LoVo (cell line): Measurements from ENCODE around the gene ICAM1.
A peak's percentile ranks its signal among the peaks of the same experiment; 100 is the strongest.
"Not testable (repeated sequence)": the region's sequence is repeated elsewhere in the genome, so short reads cannot be mapped to it uniquely, and the experiment has no call there.

ENCODE experiments used
- DNase-seq: peaks from one replicate; pipeline ENCODE4 v3.0.0-alpha.2; 2016; ENCODE audit warnings: low spot score

Gene ICAM1, protein sequence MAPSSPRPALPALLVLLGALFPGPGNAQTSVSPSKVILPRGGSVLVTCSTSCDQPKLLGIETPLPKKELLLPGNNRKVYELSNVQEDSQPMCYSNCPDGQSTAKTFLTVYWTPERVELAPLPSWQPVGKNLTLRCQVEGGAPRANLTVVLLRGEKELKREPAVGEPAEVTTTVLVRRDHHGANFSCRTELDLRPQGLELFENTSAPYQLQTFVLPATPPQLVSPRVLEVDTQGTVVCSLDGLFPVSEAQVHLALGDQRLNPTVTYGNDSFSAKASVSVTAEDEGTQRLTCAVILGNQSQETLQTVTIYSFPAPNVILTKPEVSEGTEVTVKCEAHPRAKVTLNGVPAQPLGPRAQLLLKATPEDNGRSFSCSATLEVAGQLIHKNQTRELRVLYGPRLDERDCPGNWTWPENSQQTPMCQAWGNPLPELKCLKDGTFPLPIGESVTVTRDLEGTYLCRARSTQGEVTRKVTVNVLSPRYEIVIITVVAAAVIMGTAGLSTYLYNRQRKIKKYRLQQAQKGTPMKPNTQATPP

DNA sequence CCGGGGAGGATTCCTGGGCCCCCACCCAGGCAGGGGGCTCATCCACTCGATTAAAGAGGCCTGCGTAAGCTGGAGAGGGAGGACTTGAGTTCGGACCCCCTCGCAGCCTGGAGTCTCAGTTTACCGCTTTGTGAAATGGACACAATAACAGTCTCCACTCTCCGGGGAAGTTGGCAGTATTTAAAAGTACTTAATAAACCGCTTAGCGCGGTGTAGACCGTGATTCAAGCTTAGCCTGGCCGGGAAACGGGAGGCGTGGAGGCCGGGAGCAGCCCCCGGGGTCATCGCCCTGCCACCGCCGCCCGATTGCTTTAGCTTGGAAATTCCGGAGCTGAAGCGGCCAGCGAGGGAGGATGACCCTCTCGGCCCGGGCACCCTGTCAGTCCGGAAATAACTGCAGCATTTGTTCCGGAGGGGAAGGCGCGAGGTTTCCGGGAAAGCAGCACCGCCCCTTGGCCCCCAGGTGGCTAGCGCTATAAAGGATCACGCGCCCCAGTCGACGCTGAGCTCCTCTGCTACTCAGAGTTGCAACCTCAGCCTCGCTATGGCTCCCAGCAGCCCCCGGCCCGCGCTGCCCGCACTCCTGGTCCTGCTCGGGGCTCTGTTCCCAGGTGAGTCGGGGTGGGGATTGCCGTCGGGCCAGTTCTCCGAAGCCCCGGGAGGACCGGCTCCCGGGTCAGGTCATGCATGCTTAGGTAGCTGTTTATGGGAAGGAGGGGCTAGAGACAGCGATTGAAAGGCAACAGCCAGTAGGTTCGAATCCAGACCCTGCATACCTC lies at the start of gene ICAM1:
Gene ICAM1, plus strand, starts transcription at position 505 of the 779 bp plus-strand sequence. Its CDS starts 40 bp downstream, at position 545.
- DNase-seq = no peak

DNA sequence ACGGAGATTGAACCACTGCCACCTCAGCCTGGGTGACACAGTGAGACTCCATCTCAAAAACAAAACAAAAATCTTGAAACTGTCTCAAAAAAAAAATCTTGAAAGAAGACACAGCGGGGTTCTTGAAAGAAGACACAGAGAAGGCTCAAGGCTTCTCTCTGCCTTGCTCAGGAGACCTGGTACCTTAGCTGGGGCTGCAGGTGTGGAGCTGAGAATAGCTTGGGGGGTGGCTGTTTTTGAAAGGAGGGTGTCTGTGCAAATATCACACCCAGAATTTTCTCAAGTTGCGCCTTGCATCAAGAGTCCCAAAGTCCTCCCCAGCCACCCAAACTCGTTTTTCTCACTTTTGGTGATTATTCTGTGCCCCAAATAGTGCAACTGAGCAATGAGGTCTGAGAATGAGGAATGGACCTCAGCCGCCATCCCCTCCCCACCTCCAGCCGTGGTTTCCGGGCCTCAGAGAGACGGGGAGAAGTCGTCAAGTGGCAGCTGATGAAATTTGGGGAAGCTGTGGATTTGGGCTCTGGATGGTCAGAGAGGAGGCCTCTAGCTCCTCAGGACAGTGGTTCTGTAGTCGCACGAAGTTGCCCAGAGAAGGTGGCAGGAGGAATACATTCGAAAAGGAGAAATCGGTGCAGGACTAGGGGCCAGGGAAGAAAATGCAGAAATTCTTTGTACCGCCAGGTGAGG lies 48.6 kb upstream of the ICAM1 start:
- DNase-seq = no peak

DNA sequence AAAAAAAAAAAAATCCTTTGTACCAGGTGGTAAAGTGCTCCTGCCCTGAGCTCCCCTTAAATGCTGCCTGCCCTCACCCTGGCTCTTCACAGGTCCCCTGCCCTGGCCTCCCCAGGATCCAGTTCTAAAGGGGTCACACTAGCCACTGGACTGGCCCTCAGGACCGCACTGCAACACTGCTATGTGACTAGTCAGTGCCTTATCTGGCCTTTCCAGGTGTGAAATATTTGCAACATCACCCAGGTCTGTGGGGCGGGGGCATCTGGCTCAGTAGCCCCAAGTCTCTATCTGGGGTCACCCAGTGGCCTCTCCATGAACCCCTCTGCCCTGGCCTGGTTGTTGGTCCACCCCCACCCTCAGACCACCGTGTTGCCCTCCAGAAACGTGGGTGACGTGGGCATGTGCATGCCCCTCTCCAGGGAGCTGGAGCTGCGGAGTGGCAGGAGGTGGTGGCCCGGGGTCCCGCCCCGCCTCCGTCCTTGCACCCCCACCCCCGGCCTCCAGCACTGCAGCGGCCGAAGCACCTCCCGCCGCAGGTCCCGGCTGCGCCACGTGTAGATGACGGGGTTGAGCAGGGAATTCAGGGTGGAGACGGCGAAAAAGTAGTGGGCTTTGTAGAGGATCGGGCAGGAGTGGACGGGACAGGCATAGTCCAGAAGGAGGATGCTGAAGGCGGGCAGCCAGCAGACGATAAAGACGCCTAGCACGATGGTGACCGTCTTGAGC lies 47.3 kb upstream of the ICAM1 start:
- no peak for DNase-seq

DNA sequence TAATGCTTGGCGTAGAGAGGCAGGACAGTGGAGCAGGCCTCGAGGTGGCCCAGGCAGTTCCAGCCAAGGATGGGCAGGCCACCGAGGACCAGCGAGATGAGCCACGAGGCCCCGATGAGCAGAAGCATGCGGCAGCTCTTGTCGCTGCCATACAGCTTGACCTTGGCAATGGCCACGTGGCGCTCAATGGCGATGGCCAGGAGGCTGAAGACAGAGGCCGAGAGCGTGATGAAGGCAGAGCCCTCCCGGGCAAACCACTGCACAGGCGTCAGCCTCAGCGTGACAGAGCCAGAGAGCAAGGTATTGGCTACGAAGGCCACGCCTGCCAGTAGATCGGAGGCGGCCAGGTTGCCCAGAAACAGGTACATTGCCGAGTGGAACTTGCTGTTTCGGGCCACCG lies 46.6 kb upstream of the ICAM1 start:
- DNase-seq = no peak

DNA sequence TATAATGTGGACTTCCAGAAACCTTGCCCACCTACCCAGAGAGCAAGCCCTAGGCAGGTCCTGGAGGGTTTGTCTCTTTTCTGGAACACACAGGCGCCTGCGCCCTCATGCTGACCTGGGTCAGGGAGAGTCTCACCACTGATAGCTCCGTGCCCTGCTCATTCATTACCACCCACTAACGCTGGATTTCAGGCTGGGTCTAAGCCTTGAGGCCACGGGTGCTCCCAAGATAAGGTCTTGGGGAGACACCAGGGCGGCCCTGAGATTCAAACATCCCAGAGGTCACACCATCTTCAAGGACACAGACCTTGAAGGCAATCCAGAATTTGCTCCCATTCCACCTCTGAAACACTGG lies 44.9 kb upstream of the ICAM1 start:
- no peak for DNase-seq

DNA sequence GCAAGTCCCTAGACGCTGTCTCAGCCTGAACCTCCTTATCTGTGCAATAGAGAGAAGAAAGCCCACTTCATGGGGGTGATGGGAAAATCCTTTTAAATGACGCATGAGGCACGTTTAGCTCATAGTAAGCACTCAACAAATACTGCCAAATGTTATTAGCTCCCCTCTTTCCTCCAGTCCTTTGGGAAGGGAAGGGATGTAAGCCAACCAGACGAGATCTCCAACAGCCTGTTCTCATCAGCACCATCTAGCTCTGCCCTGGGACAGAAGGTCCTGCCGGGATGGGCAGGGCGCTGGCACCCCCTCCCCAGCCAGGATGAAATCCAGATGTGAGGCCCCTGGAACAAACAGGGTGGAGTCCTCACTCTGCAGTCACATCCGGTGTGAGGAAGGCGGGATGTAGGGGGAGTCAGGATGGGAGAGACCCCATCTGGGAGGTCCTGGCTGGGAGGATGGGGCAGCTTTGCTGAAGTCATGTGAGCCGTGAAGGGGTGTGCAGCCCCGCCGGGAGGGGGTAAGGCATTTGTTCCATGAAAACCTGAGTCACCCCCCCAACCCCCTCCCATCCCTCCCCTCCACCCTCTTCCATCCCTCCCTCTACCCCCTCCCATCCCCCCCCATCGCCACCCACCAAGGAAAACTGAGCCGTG lies 44.4 kb upstream of the ICAM1 start:
- DNase-seq = no peak

DNA sequence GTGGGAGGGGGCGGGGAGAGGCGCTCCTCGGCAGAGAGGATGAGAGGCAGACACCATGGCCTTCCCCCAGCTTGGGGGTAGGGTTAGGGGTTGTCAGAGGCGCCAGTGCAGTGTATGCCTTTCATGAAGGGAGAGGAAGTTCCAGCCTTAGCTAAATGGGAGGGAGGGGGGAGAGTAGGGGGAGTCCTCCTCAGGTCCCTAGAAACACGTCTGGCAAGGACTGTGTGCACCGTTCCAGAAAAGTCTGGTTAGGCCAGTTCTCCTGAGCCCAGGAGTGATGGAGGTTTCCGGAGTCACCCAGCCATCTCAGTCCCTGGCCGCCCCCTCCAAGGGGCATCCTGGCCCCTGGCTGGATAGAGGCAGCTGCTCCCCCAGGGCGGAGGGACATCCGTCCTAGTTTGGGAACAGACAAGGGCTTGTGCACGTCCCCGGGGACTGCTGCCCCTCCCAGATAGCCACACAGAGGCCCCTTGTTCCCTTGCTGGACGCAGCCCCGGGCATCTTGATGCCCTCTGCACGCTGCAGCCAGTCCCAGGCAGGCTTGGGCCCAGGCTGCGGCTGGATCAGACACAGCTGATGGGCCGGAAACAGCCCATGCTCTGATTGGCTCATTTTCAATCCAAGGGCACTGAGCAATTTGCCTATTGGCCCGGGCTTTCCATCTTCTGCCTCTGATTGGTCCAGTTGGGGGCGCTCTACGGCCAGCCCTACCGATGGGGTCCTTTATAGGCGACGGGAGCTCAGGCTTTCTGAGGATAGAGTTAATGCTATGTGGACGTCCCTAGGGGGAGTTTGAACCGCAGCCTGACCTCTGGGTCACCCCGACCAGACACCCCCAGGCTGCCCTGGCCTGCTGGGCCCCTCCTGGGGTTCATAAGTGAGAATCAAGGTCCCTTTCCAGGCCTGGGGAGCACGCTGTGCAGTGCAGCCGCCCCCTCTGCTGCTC lies 43.6 kb upstream of the ICAM1 start:
- no peak for DNase-seq

DNA sequence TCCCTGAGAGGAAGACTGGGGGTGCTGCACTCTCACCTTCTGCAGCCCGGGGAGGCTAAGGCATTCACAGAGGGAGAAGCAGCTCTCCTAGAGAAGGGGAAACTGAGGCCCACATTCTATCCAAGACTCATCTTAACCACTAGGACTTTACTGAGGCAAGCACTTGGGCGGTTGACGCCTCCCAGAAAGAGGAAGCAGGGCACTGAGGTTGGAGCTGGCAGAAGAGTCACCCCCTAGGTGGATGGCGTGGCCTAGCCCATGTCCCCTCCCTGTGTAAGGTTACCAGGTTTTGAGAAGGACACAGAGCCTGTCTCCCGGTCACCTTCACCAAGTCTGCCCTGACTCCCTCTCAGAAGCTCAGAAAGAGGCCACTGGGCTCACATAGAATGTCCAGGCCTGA lies 42.5 kb upstream of the ICAM1 start:
- no peak for DNase-seq

DNA sequence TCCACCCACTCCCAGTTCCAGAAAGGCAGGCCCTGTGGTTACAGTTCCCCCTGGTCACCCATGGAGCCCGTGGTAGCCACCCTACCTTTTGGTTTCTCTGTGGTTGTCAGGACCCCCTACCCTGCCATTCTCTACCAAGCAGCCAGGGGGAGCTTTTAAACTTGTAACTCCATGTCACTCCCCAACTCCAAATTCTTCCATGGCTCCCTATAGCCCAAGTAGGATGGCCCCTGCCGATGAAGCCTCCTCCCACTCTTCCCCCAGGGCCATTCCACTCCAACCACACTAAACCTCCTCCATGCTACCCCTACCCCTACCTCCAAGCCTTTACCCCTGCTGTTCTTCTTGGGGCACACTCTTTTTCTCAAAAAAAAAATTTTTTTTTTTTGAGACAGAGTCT lies 42.0 kb upstream of the ICAM1 start:
- DNase-seq = peak; percentile 20

DNA sequence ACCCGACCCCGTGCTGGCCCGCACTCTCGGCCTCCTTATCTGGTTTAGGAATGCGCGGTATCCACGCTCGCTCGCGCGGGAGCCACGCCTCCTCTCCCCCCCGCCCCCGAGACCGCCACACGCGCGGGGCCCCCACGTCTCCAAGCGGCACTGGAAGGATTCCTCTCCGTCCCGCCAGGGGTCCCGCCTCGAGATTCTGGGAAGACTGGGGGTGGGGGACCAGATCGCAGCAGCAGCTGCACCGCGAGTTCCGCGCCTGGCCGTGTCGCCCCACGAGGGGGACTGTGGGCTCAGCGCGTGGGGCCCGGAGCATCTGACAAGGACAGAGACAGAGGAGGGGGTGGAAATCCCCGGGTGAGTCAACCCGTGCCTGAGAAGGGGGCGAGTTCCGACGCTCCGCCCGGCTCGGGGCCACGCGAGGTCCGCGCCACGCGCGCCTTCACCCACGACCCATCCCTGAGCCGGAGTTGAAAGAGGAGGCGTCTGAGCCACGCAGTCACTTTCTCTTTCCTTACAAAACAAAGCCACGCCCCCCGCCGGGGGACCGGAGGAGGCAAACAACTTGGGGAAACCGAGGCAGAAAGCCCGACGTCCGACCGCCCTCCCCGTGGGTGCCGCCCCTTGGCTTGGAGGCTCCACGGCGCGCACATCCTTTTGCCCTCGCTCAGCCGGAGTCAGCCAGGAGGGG lies 40.6 kb upstream of the ICAM1 start:
- DNase-seq = peak; percentile 14

DNA sequence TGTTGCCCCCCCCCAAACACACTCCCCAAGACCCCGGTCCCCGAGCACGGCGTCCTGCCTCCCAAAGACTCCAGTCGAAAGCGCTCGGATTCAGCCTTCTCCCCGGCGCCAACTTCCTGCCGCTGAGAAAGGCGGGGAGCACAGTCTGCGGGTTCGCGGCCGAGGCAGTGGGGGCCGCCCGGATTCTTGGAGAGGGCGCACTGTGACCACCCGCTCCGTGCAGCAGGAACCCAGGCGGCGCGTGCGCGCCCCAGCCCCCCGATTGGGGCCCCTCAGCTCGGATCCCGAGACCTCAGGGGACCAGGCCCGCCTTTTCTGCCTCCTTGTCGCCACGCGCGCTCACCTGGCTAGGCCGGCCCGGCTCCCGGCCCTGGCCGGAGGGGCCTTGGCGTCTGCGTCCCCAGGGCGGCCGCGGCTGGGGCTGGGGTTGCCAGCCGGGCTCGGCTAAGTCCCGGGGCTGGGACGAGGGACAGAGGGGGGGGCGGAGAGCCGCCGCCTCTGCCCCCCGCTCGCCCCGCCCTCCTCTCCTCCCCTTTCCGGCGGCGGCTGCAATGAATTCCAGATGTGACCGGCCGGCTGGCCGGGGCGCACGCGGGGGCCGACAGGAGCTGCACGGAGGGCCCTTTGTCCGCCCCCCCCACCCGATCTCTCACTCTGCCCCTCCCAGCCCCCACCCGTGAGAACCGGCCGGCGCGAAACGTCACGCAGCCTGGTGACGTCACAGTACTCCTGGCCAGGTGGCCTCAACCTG lies 39.9 kb upstream of the ICAM1 start, which contains the start of gene S1PR2:
Gene S1PR2, minus strand, starts transcription at position 471 of the 751 bp plus-strand sequence. CDS start 6,426 bp downstream, outside the sequence.
- peak; percentile 76 for DNase-seq

DNA sequence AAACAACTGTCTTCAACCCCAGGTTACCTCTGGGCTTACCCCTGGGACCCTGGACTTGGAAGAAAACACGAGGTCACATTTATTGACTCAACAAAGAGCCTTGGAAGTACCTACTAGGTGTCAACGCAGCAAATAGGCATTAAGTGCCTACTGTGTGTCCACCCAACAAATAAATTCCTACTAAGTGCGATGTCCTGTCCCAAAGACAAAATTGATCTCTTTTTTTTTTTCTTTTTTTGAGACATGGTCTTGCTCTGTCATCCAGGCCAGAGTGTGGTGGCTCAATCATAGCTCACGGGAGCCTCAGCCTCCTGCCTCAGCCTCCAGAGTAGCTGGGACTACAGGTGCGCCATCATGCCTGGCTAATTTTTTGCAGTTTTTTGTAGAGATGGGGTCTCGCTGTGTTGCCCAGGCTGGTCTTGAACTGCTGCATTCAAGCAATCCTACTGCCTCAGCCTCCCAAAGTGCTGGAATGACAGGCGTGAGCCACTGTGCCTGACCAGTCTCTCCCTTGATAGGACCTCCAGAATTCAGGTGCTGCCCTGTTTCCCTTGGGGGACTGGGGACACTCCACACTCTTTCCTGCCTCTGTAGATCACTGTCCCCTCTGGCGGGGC lies 39.2 kb upstream of the ICAM1 start:
- DNase-seq = no peak

DNA sequence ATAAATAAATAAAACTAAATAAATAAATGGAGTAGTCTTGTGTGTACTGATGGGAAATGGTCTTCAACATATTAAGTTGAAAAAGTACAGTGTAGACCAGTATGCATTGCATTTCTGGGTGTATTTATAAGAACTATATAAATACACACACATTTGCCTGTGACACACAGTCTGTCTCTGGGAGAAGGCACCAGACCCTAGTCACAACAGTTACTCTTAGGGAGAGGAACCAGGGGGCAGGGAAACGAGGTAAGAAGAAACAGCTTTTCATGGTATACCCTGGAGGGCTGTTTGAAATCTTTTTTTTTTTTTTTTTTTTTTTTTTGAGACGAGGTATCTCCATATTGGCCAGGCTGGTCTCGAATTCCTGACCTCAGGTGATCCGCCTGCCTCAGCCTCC lies 37.0 kb upstream of the ICAM1 start:
- no peak for DNase-seq

DNA sequence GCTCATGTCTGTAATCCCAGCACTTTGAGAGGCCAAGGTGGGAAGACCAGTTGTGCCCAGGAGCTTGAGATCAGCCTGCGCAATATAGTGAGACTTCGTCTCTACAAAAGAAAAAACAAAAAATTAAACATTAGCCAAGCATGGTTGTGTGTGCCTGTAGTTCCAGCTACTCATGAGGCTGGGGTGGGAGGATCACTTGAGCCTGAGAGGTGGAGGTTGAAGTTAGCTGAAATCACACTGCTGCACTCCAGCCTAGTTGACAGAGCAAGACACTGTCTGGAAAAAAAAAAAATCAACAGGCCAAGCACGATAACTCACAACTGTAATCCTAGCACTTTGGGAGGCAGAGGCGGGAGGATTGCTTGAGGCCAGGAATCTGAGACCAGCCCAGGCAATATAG lies 35.9 kb upstream of the ICAM1 start:
- DNase-seq = no peak

DNA sequence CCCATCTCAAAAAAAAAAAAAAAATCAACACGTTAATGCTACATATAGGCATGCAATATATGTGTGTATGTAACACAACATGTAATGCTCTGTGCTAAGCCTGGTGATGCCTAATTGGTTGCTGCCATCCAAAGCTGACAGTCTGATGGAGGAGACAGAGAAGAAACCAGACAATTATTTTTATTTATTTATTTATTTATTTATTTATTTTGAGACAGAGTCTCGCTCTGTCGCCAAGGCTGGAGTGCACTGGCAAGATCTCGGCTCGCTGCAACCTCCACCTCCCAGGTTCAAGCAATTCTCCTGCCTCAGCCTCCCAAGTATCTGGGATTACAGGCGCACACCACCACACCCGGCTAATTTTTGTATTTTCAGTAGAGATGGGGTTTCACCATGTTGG lies 35.5 kb upstream of the ICAM1 start:
- not testable (repeated sequence) for DNase-seq

DNA sequence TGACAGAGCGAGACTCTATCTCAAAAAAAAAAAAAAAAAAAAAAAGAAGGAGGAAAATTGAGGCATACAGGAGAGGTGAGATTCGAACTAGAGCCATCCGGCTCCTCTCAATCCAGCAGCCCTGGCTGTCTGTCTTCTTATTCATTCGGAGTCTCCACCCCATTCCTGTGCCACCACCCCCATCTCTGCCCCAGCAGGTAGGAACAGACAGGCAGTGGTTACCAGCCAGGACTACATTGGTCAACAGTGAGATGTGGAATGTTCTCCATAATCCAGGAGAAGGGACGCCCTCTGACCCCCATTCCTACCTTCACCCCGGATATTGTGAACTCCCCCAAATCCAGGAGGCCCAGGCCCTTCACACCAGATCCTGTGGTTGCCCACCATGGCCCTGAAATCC lies 33.2 kb upstream of the ICAM1 start:
- no peak for DNase-seq

DNA sequence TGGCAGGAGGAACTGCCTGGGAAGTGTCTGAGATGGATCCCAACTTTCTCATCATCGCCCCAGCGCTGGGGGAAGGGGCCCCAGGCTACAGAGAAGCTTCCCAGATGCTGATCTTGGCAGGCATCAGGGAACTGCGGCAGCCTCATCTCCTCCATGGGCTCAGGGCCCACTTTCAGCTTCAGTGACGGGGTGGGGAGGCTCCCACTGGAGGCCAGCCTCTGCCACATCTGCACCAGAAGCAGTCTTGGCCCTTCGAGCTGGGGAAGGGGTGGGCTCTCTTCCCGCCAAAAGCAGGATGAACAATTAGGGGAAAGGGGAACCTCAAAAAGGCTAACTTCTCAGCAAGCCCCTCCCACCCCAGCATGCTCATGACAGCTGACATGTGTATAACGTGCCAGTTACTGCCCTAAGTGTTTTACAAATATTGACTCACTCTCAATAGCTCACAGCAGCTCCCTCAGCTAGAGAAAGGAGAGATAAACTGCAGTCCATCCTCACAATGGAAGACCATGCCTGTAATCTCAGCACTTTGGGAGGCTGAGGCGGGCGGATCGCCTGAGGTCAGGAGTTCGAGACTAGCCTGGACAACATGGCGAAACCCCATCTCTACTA lies 32.6 kb upstream of the ICAM1 start:
- DNase-seq = no peak
